HG02759 (cell line): Measurements from ENCODE around the gene UPF1.

Experiments used
- ATAC-seq: cut with Tn5 transposase; IDR thresholded peaks from one replicate; pipeline ENCODE4 v1.9.1; 2021; ENCODE audit warnings: mild to moderate bottlenecking, moderate library complexity; ENCODE audit not compliant: unreplicated experiment

Gene UPF1

GRCh38 chr19:18834644-18834984, 2.9 kb downstream of the UPF1 start:
- ATAC-seq = no peak

GRCh38 chr19:18839465-18840287, 7.9 kb downstream of the UPF1 start:
- no peak for ATAC-seq

DNA sequence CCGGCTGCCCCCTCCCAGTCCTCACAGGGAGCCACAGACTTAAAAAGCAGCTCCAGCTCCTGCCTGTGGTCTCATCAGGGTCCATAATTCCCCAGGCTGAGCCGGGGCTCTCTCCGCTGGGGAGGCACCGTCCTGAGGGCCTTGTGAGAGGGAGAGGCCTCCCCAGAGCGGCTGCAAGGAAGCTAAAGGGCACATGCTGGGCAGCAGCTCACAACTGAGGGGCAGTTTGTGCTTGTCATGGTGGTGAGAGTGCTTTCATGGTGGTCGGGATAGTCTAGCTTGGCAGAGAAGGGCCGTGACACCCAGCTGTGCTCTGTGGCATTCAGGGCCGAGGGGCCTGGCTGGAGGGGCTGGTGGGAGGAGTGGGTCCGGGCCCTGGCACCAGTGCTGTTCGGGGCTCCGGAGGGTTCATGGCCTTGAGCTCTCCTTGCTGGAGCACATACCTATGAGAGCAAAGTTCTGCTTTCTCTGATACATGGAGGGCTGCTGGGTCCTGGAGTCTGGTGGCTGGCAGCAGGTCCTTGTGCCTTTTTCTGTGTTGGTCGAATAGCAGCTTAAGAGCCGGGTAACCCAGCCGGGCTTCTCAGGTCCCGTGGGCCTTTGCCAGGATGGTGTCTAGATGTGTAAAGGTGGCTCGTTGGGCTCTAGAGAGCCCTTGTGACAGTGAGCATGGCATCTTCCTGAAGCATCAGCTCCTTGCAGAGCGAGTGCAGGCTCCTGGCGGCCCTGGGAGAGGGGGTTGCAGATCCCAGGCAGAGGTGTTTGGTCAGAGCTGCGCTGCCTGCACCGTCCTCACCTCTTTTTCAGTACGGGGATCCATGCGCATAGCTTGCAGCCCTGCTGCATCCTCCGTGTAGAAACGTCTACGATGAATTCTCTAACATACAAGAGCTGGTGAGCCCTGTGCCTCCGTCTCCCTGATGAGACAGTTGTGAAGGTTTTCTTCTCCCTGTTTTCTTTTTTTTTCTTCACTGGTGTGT, 8.8 kb downstream of the UPF1 start:
- ATAC-seq = no peak

- ATAC-seq = no peak
Measured at GRCh38 chr19:18841400-18841799, 9.6 kb downstream of the UPF1 start.

- ATAC-seq = no peak
Measured at GRCh38 chr19:18842166-18842565, 10.4 kb downstream of the UPF1 start.

GRCh38 chr19:18843960-18844359, 12.2 kb downstream of the UPF1 start:
- ATAC-seq = no peak

DNA sequence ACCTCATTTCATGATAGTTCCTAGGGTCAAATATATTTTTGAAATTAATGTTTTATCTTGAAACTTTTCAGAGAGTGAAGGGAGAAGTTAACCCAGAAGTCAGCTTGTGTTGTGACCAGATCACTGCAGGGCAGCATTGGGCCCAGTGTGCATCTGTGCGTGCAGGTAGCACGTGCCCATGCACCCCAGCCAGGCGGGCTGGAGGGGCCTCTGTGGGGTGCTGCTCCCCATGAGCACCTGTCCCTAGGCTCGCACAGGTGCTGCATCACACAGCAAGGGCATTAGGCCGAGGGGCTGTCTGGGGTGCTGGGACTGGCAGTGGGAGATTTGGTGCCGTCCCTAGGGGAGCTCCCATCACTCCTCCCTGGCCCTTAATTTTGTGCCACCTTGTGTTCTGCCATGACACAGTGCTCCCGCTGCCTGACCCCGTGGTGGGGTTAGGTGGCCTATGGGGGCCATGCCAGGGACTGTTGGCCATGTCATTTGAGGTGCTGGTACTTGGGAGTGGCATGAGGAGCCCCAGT, 13.1 kb downstream of the UPF1 start:
- ATAC-seq = no peak

DNA sequence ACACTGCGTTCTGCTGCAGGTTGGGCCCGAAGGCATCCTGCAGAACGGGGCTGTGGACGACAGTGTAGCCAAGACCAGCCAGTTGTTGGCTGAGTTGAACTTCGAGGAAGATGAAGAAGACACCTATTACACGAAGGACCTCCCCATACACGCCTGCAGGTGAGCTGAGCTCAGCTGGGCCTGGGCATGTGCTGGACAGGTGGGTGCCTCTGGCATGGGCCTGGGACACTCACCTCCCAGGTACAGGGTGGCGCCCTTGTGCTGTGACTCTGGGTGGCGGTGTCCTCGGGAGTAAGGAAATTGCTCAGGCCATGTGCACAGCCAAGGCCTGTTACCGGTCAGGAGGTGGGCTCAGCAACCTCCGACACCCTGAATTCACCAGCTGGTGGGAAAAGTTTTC, 14.2 kb downstream of the UPF1 start:
- no peak for ATAC-seq

GRCh38 chr19:18846862-18847548, 15.2 kb downstream of the UPF1 start:
- ATAC-seq = no peak

GRCh38 chr19:18847549-18848463, 16.0 kb downstream of the UPF1 start:
- no peak for ATAC-seq

- no peak for ATAC-seq
Measured at GRCh38 chr19:18848878-18849661, 17.3 kb downstream of the UPF1 start.

DNA sequence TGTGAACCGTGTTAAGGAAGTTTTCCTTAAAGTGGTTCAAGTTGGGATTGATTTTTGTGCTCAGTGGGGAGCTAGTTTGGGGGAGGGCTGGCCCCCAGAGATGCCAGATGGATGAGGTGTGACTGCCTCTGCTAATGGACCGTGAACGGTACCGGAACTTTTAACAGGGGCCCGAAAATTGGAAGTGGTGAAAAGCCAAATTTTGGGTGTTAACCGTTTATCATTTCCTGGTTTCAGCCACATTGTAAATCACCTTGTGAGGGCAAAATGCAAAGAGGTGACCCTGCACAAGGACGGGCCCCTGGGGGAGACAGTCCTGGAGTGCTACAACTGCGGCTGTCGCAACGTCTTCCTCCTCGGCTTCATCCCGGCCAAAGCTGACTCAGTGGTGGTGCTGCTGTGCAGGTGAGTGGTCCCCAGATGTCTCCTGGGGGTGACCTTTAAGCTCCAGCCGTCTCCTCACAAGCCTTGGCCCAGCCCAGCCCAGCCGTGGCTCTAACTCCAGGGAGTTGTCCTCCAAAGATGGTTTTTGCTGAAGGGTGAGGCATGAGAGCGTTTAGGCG, 18.2 kb downstream of the UPF1 start:
- no peak for ATAC-seq

GRCh38 chr19:18850471-18851375, 19.0 kb downstream of the UPF1 start:
- no peak for ATAC-seq

- no peak for ATAC-seq
Measured at GRCh38 chr19:18851673-18852325, 20.0 kb downstream of the UPF1 start.

- ATAC-seq = no peak
Measured at GRCh38 chr19:18852648-18853047, 20.9 kb downstream of the UPF1 start.

DNA sequence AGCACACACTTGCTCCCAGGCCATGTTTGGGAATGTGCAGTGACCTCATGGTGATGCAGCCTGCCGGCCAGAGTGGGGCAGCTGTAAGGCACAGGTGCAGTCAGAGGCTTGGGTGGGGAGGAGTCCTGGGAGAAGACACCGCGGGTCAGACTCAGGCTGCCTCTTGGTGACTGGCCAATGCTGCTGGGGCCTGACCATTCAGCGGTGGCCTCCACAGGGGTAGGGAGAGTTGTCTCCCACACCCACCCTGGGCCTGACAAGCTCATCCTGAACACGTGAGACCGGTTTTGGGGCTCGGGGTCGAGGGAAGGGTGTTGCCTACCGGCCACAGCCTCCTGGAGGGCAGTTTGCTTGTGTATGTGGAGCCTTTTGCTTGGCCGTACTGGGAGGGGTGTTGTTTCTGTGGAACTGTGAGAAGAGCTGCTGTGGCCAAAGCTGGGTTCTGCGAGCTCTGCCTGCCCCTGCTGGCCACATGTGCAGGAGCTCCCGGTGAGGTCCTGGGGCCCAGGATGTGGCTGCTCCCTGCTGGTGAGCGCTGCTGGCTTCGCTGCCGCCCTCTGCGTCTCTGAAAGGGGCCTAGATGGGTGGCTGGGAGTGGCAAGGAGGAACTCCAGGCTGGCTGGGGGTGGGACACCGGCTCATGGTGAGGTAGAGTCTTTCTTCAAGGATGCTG, 22.1 kb downstream of the UPF1 start:
- no peak for ATAC-seq

GRCh38 chr19:18854982-18855381, 23.2 kb downstream of the UPF1 start:
- no peak for ATAC-seq
